Tibial artery (tissue), 4 donors: ENCODE data around the gene RNF113B.

Experiments
- DNase-seq, 2 donors: peaks; one replicate each; pipeline ENCODE4 v3.0.0-alpha.2; 2019
- H3K27ac ChIP-seq, 2 donors: fragments of 200-600 bp; sonication (generic) in 1 of 2; 1 replicate in 1 of 2; 2 replicates in 1 of 2; pipeline ENCODE4 v1.5.1; 2018 to 2019; ENCODE audit warnings: mild to moderate bottlenecking in 1 of 2
- H3K27me3 ChIP-seq, 2 donors: fragments of 200-600 bp; sonication (generic) in 1 of 2; one replicate each; pipeline versions ENCODE4 v1.5.1 to v1.6.0; 2016 to 2019
- H3K36me3 ChIP-seq, 3 donors: fragments of 200-600 bp; sonication (generic) in 2 of 3; one replicate each; pipeline ENCODE4 v1.5.1; 2016 to 2019; ENCODE audit warnings: mild to moderate bottlenecking in 2 of 3
- H3K4me1 ChIP-seq, 4 donors: fragments of 200-600 bp; sonication (generic) in 2 of 4; 1 replicate in 3 of 4; 2 replicates in 1 of 4; pipeline ENCODE4 v1.5.1; 2016 to 2019
- H3K4me3 ChIP-seq, 2 donors: fragments of 200-600 bp; sonication (generic) in 1 of 2; 1 replicate in 1 of 2; 2 replicates in 1 of 2; pipeline ENCODE4 v1.5.1; 2018 to 2019; ENCODE audit warnings: mild to moderate bottlenecking in 2 of 2
- H3K9me3 ChIP-seq, 3 donors: fragments of 200-600 bp; sonication (generic) in 1 of 3; one replicate each; pipeline ENCODE4 v1.5.1; 2016 to 2019
- CTCF ChIP-seq, 2 experiments: fragments of 200-600 bp in 1 of 2; fragments of 450-650 bp in 1 of 2; IDR thresholded peaks; one replicate each; pipeline ENCODE4 v1.5.1; 2017 to 2019; ENCODE audit warnings: antibody characterized with exemption in 2 of 2, mild to moderate bottlenecking in 1 of 2, moderate library complexity in 1 of 2
- intact Hi-C: fragments of 100-400 bp; cut with DNase I; formaldehyde crosslinking; loops from one replicate; pipeline ENCODE4 v1.15.0; 2023; ENCODE audit warnings: low total_unique reads

The RNF113B gene

GRCh38 chr13:98171900-98172589 is 5.0 kb downstream of the RNF113B start:
- intact Hi-C loops, result no loop called here
- Histone ChIP-seq H3K4me1 (peaks cover 0 to 47% (median 40%) of the 10 kb centered on the region in 4 donors), H3K27me3 (no peaks in the 10 kb centered on the region), H3K4me3 (peak overlapping the region; percentile 10 to 16), H3K27ac (peak overlapping the region; percentile 63 to 70), H3K9me3 (no peaks in the 10 kb centered on the region), H3K36me3 (peaks cover 0 to 8% (median 6%) of the 10 kb centered on the region in 3 donors)
- TF ChIP-seq CTCF (IDR thresholded peaks at IDR 0.05), result no peak
- peak; percentile 58 to 82 for DNase-seq

- no peaks in the 10 kb centered on the region for H3K9me3 ChIP-seq
- no peak overlapping the region for H3K4me3 ChIP-seq
- DNase-seq, result no peak
- intact Hi-C loops, result no loop called here
- no peaks in the 10 kb centered on the region for H3K36me3 ChIP-seq
- H3K27ac ChIP-seq, result no peak overlapping the region
- H3K4me1 ChIP-seq, result peaks cover 0 to 34% (median 31%) of the 10 kb centered on the region in 4 donors
- no peak for TF ChIP-seq CTCF (IDR thresholded peaks at IDR 0.05)
- no peaks in the 10 kb centered on the region for H3K27me3 ChIP-seq
Observed at GRCh38 chr13:98169331-98169730, 7.7 kb downstream of the RNF113B start.

- H3K27me3 ChIP-seq, result no peaks in the 10 kb centered on the region
- H3K27ac ChIP-seq, result no peak overlapping the region
- H3K9me3 ChIP-seq, result no peaks in the 10 kb centered on the region
- no peak for DNase-seq
- no peak overlapping the region for H3K4me3 ChIP-seq
- intact Hi-C loops, result no loop called here
- no peaks in the 10 kb centered on the region for H3K4me1 ChIP-seq
- no peaks in the 10 kb centered on the region for H3K36me3 ChIP-seq
- TF ChIP-seq CTCF (IDR thresholded peaks at IDR 0.05), result no peak
Observed at GRCh38 chr13:98162935-98163334, 14.1 kb downstream of the RNF113B start.

DNA sequence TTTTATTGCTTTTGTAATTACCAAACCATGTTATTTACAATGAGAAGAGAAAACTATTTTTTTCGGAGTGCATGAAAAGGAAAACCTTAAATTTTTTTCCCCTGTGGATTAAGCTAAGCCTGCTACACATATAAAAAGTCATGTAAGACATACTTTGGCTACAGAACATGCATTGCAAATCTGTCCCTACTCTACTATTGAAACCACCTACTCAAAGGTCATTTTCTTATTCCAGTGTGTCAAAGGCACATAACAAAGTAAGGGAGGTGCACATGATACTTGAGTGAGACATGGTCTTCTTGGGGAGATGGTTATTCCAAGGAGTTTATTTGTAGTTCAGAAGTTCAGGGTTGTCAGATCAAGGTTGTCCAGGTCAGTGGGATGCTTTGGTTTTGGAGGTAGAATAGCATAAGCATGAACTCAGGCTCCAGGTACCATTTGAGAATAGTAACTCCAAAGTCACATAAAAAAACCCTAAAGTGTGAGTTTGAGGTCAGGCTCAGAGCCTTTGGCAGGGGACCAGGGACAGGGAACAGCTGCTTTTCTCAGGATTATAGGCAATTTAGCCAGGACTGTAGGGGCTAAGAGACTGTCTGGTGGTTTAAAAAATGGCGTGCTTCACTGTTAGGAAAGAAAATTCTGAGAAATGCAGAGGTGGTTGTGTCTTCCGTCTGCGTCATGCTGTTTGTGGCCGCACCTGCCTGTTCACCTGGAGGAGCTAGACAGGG is 18.7 kb downstream of the RNF113B start:
- H3K27me3 ChIP-seq, result no peaks in the 10 kb centered on the region
- no peak for TF ChIP-seq CTCF (IDR thresholded peaks at IDR 0.05)
- DNase-seq, result no peak
- H3K27ac ChIP-seq, result no peak overlapping the region
- intact Hi-C loops, result no loop called here
- peaks cover 0 to 9% (median 0%) of the 10 kb centered on the region in 4 donors for H3K4me1 ChIP-seq
- no peaks in the 10 kb centered on the region for H3K9me3 ChIP-seq
- peaks cover 0 to 3% (median 0%) of the 10 kb centered on the region in 3 donors for H3K36me3 ChIP-seq
- no peak overlapping the region for H3K4me3 ChIP-seq

GRCh38 chr13:98157609-98158008 is 19.5 kb downstream of the RNF113B start:
- Histone ChIP-seq H3K27me3 (no peaks in the 10 kb centered on the region), H3K4me3 (no peak overlapping the region), H3K4me1 (peaks cover 0 to 9% (median 0%) of the 10 kb centered on the region in 4 donors), H3K27ac (no peak overlapping the region), H3K9me3 (no peaks in the 10 kb centered on the region), H3K36me3 (peaks cover 0 to 3% (median 0%) of the 10 kb centered on the region in 3 donors)
- no peak for TF ChIP-seq CTCF (IDR thresholded peaks at IDR 0.05)
- intact Hi-C loops, result no loop called here
- no peak for DNase-seq
